HFF-Myc (cell line): ENCODE results near the gene CLPTM1L.
"Not testable (repeated sequence)": the region's sequence is repeated elsewhere in the genome, so short reads cannot be mapped to it uniquely, and the experiment has no call there.

Source experiments
- DNase-seq: peaks from one replicate; pipeline ENCODE4 v3.0.0-alpha.2; 2011; ENCODE audit warnings: low read depth; ENCODE audit errors: extremely low read depth
- H3K4me3 ChIP-seq: replicated peaks from 2 replicates; pipeline ENCODE4 v1.5.1; 2011; ENCODE audit warnings: low read depth, mild to moderate bottlenecking, control low read depth, low read length
- TF ChIP-seq, protein P1 (sequence below): IDR thresholded peaks from 2 replicates; pipeline ENCODE4 v1.5.1; 2012; ENCODE audit warnings: mild to moderate bottlenecking, low read depth, low read length, control low read depth; ENCODE audit errors: missing control alignments

CLPTM1L gene

DNA sequence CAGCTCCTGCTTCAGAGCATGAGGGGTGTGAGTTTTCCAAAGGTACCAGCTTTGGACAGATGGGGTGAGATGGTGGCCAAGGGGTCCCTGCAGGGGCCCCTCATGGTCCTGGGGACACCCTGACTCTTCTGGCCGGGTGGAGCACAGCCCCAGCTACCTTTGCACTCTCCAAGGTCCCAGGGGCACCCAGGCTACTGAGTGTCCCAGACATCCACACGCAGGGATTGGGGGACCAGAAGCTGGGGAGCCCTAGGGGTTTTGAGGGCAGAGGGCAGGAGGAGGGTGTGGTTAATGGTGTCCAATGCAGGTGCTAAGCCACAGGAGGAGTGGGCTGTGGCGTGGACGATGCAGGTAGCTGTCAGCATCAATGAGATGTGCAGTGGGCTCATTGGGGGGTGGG, 16.0 kb upstream of the CLPTM1L start:
- H3K4me3 ChIP-seq = no peak overlapping the region
- TF ChIP-seq, protein P1, sequence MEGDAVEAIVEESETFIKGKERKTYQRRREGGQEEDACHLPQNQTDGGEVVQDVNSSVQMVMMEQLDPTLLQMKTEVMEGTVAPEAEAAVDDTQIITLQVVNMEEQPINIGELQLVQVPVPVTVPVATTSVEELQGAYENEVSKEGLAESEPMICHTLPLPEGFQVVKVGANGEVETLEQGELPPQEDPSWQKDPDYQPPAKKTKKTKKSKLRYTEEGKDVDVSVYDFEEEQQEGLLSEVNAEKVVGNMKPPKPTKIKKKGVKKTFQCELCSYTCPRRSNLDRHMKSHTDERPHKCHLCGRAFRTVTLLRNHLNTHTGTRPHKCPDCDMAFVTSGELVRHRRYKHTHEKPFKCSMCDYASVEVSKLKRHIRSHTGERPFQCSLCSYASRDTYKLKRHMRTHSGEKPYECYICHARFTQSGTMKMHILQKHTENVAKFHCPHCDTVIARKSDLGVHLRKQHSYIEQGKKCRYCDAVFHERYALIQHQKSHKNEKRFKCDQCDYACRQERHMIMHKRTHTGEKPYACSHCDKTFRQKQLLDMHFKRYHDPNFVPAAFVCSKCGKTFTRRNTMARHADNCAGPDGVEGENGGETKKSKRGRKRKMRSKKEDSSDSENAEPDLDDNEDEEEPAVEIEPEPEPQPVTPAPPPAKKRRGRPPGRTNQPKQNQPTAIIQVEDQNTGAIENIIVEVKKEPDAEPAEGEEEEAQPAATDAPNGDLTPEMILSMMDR = no peak
- no peak for DNase-seq

DNA sequence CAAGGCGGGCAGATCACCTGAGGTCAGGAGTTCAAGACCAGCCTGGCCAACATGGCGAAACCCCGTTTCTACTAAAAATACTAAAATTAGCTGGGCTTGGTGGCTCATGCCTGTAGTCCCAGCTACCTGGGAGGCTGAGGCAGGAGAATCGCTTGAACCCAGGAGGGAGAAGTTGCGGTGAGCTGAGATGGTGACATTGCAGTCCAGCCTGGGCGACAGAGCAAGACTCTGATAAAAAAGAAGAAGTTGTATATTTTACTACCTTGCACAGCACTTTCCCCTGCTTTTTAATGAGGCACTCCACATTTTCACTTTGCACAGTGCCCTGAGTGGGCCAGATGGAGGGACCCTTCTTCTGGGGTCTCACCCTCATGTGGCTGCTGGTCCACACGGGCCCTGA, 15.5 kb upstream of the CLPTM1L start:
- not testable (repeated sequence) for H3K4me3 ChIP-seq, DNase-seq

DNA sequence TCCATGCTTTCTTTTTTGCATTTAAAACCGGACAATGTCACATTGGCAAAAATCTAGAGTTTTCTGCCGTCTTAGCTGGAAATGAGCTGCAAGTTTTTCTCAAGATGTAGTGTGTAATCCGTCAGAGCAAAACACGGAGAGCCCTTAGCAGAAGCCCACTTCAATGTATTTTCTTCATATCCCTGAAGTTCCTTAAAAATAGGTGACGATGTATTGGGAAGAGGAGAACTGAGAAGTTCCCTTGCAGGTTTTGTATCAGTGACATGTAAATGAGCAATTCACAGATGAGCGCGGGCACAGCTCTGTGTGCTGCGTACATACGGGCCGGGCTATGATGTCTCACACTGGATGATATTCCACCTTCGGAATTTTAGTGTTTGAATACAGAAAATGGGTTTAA, 14.8 kb upstream of the CLPTM1L start:
- H3K4me3 ChIP-seq = no peak overlapping the region
- DNase-seq = no peak
- TF ChIP-seq, protein P1 = no peak

DNA sequence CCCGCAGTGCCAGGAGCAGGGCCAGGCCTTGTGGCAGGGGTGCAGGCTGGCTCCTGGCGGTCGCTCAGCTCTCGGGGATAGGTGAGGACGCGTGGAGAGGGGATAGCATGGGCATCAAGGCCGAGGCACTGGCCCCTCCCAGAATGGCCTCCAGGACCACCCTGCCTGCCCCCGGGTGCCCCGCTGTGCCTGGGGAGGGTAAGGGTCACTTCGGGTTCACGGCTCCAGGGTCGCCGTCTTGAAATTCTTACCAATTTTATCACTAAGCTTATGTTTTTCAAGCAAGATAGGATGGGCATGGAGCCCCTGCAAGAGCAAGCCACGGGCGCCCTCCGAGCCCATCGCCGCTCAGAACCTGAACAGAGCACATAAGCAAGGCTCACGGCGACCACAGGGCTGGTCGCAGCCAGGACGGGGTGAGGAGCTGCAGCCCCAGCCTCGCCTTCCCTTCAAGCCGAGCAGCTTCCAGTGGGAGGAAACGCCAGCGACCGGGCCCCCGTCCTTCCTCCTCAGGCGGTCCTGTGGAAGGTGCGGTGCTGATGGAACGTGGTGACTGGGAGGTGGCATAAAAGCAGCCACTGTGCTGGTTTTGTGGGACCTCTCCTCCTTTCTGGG, 14.2 kb upstream of the CLPTM1L start:
- no peak for DNase-seq
- TF ChIP-seq, protein P1 = no peak
- no peak overlapping the region for H3K4me3 ChIP-seq

DNA sequence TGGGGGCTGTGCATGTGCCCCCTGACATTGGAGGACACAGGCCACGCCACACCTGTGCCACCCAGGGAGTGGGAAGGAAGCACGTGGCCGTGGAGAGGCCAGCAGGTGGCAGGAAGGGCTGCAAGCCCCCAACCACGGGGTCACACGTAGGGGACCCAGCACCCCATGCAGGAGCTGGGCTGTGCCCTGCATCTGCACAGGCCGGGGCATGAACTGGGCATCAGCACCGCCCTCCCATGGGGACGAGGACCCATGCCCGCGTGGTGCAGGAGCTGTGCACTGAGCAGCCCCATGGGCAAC, 13.8 kb upstream of the CLPTM1L start:
- no peak overlapping the region for H3K4me3 ChIP-seq
- TF ChIP-seq, protein P1 = no peak

DNA sequence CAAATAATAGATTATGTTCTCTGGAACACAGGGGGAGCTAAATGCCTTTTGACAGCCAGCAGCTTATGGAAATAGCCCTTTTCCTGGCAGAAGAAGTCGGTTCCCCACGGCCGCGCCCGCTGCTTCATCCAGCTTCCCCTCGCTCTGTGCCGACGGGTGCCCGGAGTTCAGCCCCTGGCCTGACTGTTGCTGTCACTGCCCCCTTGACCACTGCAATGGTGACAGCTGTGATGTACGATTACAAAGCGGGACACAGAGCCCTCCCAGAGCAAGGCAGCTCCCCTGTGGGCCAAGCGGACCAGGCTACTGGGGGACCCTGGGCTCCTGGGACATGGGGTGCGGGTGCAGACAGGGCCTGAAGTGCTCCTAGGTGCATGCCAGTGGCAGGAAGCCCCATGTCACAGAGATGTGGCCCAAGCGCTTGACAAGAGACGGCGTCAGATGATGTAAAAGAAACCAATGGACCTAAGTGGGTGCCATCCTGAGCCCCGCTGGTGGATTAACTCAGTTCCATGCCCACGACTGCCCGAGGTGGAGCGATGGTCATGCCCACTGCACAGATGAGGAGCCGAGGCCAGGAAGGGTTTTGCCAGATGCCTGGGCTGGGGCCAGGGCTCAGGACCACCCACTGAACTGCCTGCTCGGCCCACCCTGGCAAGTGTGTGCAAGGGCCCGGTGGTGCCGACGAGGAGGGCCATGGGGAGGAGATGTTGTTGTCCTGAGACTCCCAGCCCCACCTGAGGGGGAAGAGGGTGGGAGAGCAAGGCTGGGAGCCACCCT, 13.2 kb upstream of the CLPTM1L start:
- no peak for DNase-seq
- TF ChIP-seq, protein P1 = no peak
- no peak overlapping the region for H3K4me3 ChIP-seq

More for the DNA sequence above, 13.8 kb upstream of the CLPTM1L start:
- DNase-seq = no peak

DNA sequence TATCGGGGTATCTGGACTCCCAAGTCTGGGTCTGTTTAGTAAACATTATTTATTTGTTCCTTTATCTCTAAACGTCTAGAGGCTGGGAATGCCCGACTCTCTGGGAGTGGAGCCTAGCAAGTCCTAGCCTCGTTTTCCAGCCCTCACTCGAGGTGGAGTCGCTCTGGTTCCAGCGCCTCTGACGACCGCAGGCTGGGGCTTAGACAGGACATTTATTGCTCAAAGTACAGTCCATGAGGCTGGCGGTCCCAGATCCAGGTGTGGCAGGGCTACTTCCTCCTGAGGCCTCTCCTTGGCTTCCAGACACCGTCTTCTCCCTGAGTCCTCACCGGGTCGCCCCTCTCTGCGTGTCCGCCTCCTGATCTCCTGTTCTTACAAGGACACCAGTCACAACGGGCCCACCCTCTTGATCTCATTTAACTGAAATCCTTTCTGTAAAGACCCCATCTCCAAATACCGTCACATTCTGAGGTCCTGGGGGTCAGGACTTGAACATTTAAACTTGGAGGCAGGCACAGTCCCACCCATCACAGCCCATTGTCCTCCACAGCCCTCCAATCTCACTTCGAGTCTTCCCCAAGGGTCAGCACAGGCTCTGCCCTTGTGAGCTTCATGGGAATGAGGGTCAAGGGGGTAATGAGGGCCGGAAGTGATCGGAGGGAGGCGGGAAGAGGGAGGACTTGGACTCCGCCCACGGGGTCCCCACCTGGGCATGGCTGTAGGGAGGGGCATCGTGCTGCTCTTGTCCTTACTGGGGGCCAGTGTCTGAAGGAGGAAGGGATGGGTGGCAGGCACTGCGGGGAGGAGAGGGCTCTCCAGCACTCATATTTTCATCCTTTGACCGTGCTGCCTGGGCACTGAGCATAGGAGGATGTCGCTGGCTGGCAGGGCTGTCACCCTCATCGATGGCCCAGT, 12.2 kb upstream of the CLPTM1L start:
- TF ChIP-seq, protein P1 = no peak
- no peak for DNase-seq
- H3K4me3 ChIP-seq = no peak overlapping the region
